H9 (cell line): ENCODE measurements around the gene ALDH1A3. TPM values are rescaled to one million over a fixed set of nuclear protein-coding genes. Genes with fewer than 3 reads are reported as not detected.

Experiments
- DNase-seq: peaks from one replicate; pipeline ENCODE4 v3.0.0-alpha.2; 2017
- H2AFZ ChIP-seq: one replicate; pipeline ENCODE4 v1.6.1; 2013; ENCODE audit warnings: mild to moderate bottlenecking, low read length, control low read depth, moderate library complexity
- H2AK5ac ChIP-seq: 2 replicates; pipeline ENCODE4 v1.6.1; 2013; ENCODE audit warnings: low read length, control low read depth, mixed read lengths; ENCODE audit not compliant: insufficient read length
- H2BK120ac ChIP-seq: one replicate; pipeline ENCODE4 v1.6.1; 2013; ENCODE audit warnings: low read depth, mild to moderate bottlenecking, low read length, control low read depth, inconsistent platforms; ENCODE audit not compliant: poor library complexity, severe bottlenecking
- H2BK12ac ChIP-seq: 2 replicates; pipeline ENCODE4 v1.6.1; 2013; ENCODE audit warnings: low read length, control low read depth, mixed read lengths, low read depth; ENCODE audit not compliant: insufficient read length
- H2BK15ac ChIP-seq: 2 replicates; pipeline ENCODE4 v1.6.1; 2013; ENCODE audit warnings: low read depth, low read length, control low read depth
- H2BK20ac ChIP-seq: one replicate; pipeline ENCODE4 v1.6.1; 2013; ENCODE audit warnings: low read depth, mild to moderate bottlenecking, low read length, control low read depth, inconsistent platforms; ENCODE audit not compliant: poor library complexity, severe bottlenecking
- H2BK5ac ChIP-seq: 2 replicates; pipeline ENCODE4 v1.6.1; 2013; ENCODE audit warnings: low read length, control low read depth, mixed read lengths; ENCODE audit not compliant: insufficient read length
- H3K14ac ChIP-seq: 2 replicates; pipeline ENCODE4 v1.6.1; 2013; ENCODE audit warnings: low read length, control low read depth; ENCODE audit not compliant: insufficient read depth
- H3K18ac ChIP-seq: 2 replicates; pipeline ENCODE4 v1.6.1; 2013; ENCODE audit warnings: low read depth, mild to moderate bottlenecking, mixed read lengths, low read length, control low read depth; ENCODE audit not compliant: insufficient read length
- H3K23ac ChIP-seq: 2 replicates; pipeline ENCODE4 v1.6.1; 2013; ENCODE audit warnings: low read length, control low read depth, mixed read lengths, low read depth; ENCODE audit not compliant: insufficient read length
- H3K23me2 ChIP-seq: 2 replicates; pipeline ENCODE4 v1.6.1; 2013; ENCODE audit warnings: low read depth, mild to moderate bottlenecking, mixed read lengths, low read length, control low read depth; ENCODE audit not compliant: insufficient read length, poor library complexity, severe bottlenecking
- H3K27ac ChIP-seq: 2 replicates; pipeline ENCODE4 v1.5.1; 2013; ENCODE audit warnings: low read length, control low read depth, mixed read lengths, low read depth; ENCODE audit not compliant: insufficient read length
- H3K27me3 ChIP-seq: 2 replicates; pipeline ENCODE4 v1.6.1; 2013; ENCODE audit warnings: low read length, control low read depth, inconsistent platforms; ENCODE audit not compliant: insufficient read depth
- H3K4ac ChIP-seq: 2 replicates; pipeline ENCODE4 v1.6.1; 2013; ENCODE audit warnings: low read depth, mild to moderate bottlenecking, control low read depth, inconsistent platforms, low read length, moderate library complexity
- H3K4me1 ChIP-seq: 2 replicates; pipeline ENCODE4 v1.6.1; 2013; ENCODE audit warnings: low read length, control low read depth, inconsistent platforms; ENCODE audit not compliant: insufficient read depth
- H3K4me2 ChIP-seq: 2 replicates; pipeline ENCODE4 v1.6.1; 2013; ENCODE audit warnings: low read length, control low read depth, mixed read lengths; ENCODE audit not compliant: insufficient read length, insufficient read depth
- H3K56ac ChIP-seq: 2 replicates; pipeline ENCODE4 v1.6.1; 2013; ENCODE audit warnings: low read depth, mild to moderate bottlenecking, mixed read lengths, low read length, control low read depth; ENCODE audit not compliant: insufficient read length
- H3K79me1 ChIP-seq: 2 replicates; pipeline ENCODE4 v1.6.1; 2013; ENCODE audit warnings: low read depth, mild to moderate bottlenecking, moderate library complexity, low read length, control low read depth, inconsistent platforms; ENCODE audit not compliant: insufficient read depth, poor library complexity, severe bottlenecking
- H3K79me2 ChIP-seq: 2 replicates; pipeline ENCODE4 v1.6.1; 2013; ENCODE audit warnings: low read length, control low read depth, inconsistent platforms; ENCODE audit not compliant: insufficient read depth
- H3K9ac ChIP-seq: 2 replicates; pipeline ENCODE4 v1.6.1; 2013; ENCODE audit warnings: low read length, control low read depth, mixed read lengths; ENCODE audit not compliant: insufficient read length; ENCODE audit errors: extremely low read depth
- H3K9me3 ChIP-seq: one replicate; pipeline ENCODE4 v1.6.1; 2013; ENCODE audit warnings: low read depth, low read length, inconsistent platforms; ENCODE audit not compliant: control insufficient read depth
- H3T11ph ChIP-seq: one replicate; pipeline ENCODE4 v1.6.1; 2013; ENCODE audit warnings: mild to moderate bottlenecking, low read length, control low read depth, inconsistent platforms
- H4K20me1 ChIP-seq: one replicate; pipeline ENCODE4 v1.6.1; 2013; ENCODE audit not compliant: control insufficient read depth, insufficient read length, insufficient read depth
- H4K5ac ChIP-seq: 2 replicates; pipeline ENCODE4 v1.6.1; 2013; ENCODE audit warnings: low read depth, mild to moderate bottlenecking, mixed read lengths, low read length, control low read depth; ENCODE audit not compliant: insufficient read length
- H4K8ac ChIP-seq: replicated peaks from 2 replicates; pipeline ENCODE4 v1.6.1; 2013; ENCODE audit warnings: low read length, control low read depth, mixed read lengths, low read depth; ENCODE audit not compliant: insufficient read length
- H4K91ac ChIP-seq: 2 replicates; pipeline ENCODE4 v1.6.1; 2013; ENCODE audit warnings: low read depth, mild to moderate bottlenecking, moderate library complexity, mixed read lengths, low read length, control low read depth; ENCODE audit not compliant: insufficient read length
- H3K27ac Mint-ChIP-seq, 3 experiments: 2 replicates in 2 of 3; 3 replicates in 1 of 3; pipeline ENCODE4 v1.8.0; 2020 to 2021; ENCODE audit warnings: mixed read lengths in 3 of 3, mild to moderate bottlenecking in 1 of 3, moderate library complexity in 1 of 3
- H3K27me3 Mint-ChIP-seq: 2 replicates; pipeline ENCODE4 v1.8.0; 2021; ENCODE audit warnings: low read depth, mild to moderate bottlenecking, moderate library complexity, mixed read lengths
- H3K36me3 Mint-ChIP-seq, 3 experiments: 2 replicates in 2 of 3; 3 replicates in 1 of 3; pipeline ENCODE4 v1.8.0; 2020 to 2021; ENCODE audit warnings: low read depth in 3 of 3, mixed read lengths in 3 of 3; ENCODE audit not compliant: insufficient read depth in 1 of 3
- H3K4me1 Mint-ChIP-seq, 2 experiments: 2 replicates each; pipeline ENCODE4 v1.8.0; 2020; ENCODE audit warnings: mixed read lengths in 2 of 2
- H3K4me3 Mint-ChIP-seq, 2 experiments: 2 replicates in 1 of 2; 3 replicates in 1 of 2; pipeline ENCODE4 v1.8.0; 2020 to 2021; ENCODE audit warnings: mild to moderate bottlenecking in 2 of 2, mixed read lengths in 2 of 2, moderate library complexity in 1 of 2
- H3K9me3 Mint-ChIP-seq, 2 experiments: 2 replicates in 1 of 2; 3 replicates in 1 of 2; pipeline ENCODE4 v1.8.0; 2020; ENCODE audit warnings: mild to moderate bottlenecking in 2 of 2, mixed read lengths in 2 of 2, moderate library complexity in 1 of 2
- WGBS: extraction: QIAGEN DNeasy Blood & Tissue Kit; methylation state at CpG from one replicate; pipeline ENCODE4 v1.1.7; 2013; ENCODE audit warnings: missing lambda C conversion rate, low lambda C conversion rate, mixed read lengths; ENCODE audit not compliant: insufficient read length; ENCODE audit errors: extremely low coverage; 5-methylcytosine and 5-hydroxymethylcytosine counted together
- total RNA-seq: library from RNA; stranded (reverse); gene quantifications from 2 replicates; pipeline ENCODE4 v1.2.1, GENCODE V29; 2021
- TF ChIP-seq, protein P1 (sequence below): fragments of 200-600 bp; sonication (generic); conservative IDR thresholded peaks from 3 replicates; pipeline ENCODE4 v1.8.0; 2021; ENCODE audit warnings: antibody characterized with exemption, mild to moderate bottlenecking

The ALDH1A3 gene
- total RNA-seq, 1 experiment from 2014 or later = 9.2 TPM

DNA sequence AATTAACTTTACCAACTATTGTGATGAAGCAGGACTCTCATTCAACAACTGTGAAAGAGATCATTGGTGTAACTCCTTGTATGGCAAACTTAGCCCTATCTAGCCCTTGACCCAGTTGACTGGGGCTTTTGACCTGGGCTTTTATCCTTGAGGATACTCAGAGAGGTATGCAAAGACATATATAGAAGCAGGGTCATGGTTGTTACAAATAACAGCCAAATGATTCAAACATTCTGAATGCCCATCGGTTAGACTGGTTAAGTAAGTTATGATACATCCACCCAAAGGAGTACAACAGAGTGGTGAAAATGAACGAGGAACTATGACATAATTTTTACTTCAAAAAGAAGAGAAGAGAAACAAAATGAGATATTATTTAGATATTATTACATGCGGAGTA is 38.2 kb upstream of the ALDH1A3 start:
- Histone ChIP-seq H2AK5ac (no peak overlapping the region), H2BK5ac (no peak overlapping the region), H3K18ac (no peak overlapping the region), H3K23me2 (no peaks in the 10 kb centered on the region), H3K27ac (no peak overlapping the region), H3K14ac (no peak overlapping the region), H3K56ac (no peak overlapping the region), H3K4ac (no peak overlapping the region), H3K79me2 (no peaks in the 10 kb centered on the region), H3K4me1 (no peaks in the 10 kb centered on the region), H3K23ac (no peak overlapping the region), H4K8ac (no peak overlapping the region), H2BK15ac (no peak overlapping the region), H4K5ac (no peak overlapping the region), H4K20me1 (no peaks in the 10 kb centered on the region), H2BK20ac (no peak overlapping the region), H3K9me3 (no peaks in the 10 kb centered on the region), H3K79me1 (no peaks in the 10 kb centered on the region), H3K9ac (no peak overlapping the region), H3K27me3 (no peaks in the 10 kb centered on the region), H2BK120ac (no peak overlapping the region), H3T11ph (no peak overlapping the region), H2BK12ac (no peak overlapping the region), H3K4me2 (no peak overlapping the region), H2AFZ (no peak overlapping the region), H4K91ac (no peak overlapping the region)
- no peaks in the 10 kb centered on the region for H3K4me1 Mint-ChIP-seq
- no CpG with 5 or more reads among the region's 3 CpGs for WGBS
- H3K27ac Mint-ChIP-seq = no peak overlapping the region
- no peak overlapping the region for H3K4me3 Mint-ChIP-seq
- TF ChIP-seq, protein P1, sequence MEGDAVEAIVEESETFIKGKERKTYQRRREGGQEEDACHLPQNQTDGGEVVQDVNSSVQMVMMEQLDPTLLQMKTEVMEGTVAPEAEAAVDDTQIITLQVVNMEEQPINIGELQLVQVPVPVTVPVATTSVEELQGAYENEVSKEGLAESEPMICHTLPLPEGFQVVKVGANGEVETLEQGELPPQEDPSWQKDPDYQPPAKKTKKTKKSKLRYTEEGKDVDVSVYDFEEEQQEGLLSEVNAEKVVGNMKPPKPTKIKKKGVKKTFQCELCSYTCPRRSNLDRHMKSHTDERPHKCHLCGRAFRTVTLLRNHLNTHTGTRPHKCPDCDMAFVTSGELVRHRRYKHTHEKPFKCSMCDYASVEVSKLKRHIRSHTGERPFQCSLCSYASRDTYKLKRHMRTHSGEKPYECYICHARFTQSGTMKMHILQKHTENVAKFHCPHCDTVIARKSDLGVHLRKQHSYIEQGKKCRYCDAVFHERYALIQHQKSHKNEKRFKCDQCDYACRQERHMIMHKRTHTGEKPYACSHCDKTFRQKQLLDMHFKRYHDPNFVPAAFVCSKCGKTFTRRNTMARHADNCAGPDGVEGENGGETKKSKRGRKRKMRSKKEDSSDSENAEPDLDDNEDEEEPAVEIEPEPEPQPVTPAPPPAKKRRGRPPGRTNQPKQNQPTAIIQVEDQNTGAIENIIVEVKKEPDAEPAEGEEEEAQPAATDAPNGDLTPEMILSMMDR = no peak
- H3K9me3 Mint-ChIP-seq = no peaks in the 10 kb centered on the region; a peak in 1 of 5 replicates
- H3K36me3 Mint-ChIP-seq = no peaks in the 10 kb centered on the region
- no peak for DNase-seq
- 0 out of 2 replicates have a peak, but pooled peaks cover 2% of the 10 kb centered on the region for H3K27me3 Mint-ChIP-seq
